Measurements from ENCODE around the gene THY1.
"Not testable (repeated sequence)": the region's sequence is repeated elsewhere in the genome, so short reads cannot be mapped to it uniquely, and the experiment has no call there.

The THY1 gene

DNA sequence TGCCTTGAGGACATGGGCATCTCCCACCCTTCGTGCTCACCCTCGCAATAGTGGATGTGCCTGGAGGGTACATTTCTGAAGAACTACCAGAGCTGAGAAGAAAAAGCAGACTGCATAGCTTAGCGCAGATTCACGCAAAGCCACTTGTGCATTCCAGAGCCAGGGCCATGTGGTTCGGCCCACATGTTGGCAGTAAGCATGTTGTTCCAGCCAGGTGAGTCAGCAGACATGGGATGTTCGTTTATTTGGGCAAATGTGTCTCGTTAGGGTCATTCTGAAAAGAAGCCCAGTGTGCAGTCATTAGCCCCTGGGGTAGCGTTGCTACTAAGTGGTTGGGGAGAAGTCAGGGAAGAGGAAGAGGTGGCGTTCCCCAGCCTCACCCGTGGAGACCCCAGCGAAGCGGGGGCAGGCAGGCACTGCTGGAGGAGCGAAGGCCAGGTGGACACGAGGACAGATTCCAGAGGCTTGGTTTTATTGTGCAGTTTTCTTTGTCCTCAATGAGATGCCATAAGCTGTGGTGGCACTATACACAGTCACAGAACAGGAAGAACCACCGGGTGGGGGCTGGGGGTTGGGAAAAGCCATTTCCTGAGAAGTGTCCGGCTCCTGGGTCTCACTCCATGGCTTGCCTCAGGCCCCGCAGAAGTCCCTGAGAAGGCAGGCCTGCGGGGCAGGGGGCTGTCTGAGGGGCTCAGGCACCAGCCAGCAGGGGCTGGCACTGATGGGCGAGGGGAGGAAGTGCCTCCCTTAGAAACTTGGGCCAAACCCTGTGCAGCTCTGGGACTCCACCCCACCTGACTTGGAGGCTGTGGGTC is 5.0 kb downstream of the THY1 start:
- no peak for DNase-seq

DNA sequence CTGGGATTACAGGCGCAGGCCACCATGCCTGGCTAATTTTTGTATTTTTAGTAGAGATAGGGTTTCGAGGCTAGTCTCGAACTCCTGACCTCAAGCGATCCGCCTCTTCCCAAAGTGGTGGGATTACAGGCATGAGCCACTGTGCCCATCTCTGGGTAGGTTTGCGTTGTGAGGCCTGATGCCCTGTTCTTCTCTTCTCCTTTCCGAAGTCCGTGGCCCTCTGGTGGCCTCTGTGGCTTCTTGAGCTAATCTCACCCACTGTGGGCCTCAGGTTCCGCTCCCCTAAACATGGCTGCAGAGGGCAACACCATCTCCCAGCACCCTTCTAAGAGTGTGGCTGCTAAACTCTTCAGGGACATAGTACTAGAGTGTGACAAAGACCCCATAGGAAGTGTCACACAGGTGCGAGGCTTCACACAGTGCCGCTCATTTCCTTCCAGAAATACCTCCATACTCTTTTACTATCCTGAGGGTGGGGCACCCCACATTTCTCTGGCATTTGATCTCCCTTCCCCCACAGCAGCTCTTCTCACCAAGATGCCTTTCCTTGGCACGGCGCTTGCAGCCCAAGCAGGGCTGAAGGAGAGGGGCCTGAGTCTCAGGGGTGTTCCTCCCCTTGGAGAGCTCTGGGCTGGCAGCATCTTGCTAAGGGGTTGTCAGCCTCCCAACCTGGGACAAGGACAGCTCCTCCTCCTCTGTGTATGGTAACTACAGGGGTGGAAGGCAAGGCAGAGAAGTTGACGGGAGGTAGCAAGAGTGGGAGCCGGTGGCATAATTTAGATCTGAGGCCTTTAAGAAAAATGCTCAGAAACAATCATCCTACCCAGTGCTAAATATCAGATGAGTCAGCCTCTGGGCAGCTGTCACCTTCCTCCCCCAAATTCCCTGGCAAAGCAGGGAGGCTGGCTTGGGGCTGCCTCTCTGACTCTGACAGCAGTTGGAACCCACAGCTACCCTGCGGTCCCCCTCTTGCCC is 6.1 kb downstream of the THY1 start:
- DNase-seq = no peak

GRCh38 chr11:119415966-119416365 is 7.0 kb downstream of the THY1 start:
- no peak for DNase-seq

GRCh38 chr11:119415517-119415916 is 7.5 kb downstream of the THY1 start:
- DNase-seq = no peak

- no peak for DNase-seq
These were observed 8.2 kb downstream of the THY1 start for GRCh38 chr11:119414734-119415133.

DNA sequence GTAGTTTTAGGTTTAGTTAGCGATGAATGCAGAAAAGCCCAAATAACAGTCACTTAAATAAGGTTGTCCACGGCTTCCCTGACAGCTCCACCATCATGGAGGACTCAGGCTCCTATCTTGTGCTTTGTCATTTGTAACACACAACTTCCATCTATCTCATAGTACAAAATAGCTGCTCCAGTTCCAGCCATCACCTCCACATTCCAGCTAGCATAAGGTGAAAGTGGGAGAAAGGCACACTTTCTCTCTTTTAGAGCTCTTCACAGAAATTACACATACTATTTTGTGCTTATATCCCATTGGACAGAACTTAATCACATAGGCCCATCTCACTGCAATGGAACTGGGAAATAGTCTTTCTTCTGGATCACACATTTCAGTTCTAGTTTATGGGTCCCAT is 8.7 kb downstream of the THY1 start:
- DNase-seq = no peak

DNA sequence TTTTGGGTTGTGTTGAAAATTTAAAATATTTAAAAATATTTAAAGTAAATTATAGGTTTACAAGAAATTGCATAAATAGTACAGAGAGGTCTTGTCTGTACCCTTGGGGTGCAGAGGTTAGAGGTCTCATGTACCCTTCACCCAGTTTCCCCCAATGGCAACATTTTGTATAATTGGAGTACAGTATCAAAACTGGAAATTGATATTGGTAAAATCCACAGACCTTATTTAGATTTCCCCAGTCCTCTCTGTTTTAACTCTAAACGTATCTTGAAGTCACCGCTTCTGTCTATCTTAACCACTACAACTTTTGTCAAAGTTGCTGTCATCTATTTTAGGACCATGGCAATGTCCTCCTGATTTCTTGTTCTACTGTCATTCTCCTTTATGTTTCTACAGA is 10.9 kb downstream of the THY1 start:
- no peak for DNase-seq

DNA sequence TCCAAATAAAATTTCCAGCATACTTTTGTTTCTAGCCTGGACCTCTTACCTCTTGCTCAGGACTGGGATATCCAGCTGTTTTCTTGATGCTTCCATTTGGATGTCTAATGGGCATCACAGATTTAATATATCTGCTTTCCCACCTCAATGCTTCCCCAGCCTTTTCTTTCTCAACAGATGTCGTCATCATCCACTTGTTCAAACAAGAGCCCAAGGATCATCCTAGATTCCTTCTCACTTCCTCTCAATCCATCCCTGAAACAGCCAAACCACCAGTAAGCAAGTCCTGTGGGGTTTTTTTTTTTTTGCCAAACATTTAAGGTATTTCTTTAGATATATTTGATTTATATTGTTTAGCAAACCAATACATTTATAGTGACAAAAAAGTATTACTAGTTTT is 12.5 kb downstream of the THY1 start:
- no peak for DNase-seq

DNA sequence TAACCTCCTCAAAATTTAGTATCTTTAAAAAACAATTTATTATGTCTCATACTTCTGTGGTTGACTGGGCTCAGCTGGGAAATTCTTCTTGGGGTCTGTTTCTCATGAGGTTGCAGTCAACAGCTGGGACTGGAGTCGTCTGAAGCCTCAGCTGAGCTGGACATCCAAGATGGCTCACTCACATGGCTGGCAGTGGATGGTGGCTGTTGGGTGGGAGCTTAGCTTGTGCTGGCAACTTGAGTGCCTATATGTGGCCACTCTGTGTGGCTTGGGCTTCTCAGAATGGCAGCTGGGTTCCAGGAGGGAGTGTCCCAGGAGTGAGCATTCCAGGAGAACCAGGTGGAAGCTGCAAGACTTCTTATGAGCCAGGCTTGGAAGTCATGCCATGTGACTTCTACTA is 13.2 kb downstream of the THY1 start:
- no peak for DNase-seq

DNA sequence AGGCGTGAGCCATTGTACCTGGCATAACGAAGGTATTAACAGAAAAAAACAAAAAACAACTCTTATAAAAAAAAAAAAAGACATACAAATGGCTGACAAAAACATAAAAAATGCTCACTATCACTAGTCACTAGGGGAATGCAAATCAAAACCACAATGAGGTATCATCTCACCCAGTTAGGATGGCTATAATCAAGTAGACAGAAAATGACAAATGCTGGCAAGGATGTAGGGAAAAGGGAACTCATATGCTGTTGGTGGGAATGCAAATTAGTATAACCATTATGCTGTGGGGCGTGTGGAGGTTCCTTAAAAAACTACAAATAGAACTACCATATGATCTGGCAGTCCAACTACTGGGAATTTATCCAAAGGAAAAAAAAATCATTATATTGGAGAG is 17.0 kb downstream of the THY1 start:
- DNase-seq = no peak

GRCh38 chr11:119405448-119405847 is 17.5 kb downstream of the THY1 start:
- not testable (repeated sequence) for DNase-seq

- DNase-seq = no peak
These were observed 18.1 kb downstream of the THY1 start for GRCh38 chr11:119404872-119405271.

DNA sequence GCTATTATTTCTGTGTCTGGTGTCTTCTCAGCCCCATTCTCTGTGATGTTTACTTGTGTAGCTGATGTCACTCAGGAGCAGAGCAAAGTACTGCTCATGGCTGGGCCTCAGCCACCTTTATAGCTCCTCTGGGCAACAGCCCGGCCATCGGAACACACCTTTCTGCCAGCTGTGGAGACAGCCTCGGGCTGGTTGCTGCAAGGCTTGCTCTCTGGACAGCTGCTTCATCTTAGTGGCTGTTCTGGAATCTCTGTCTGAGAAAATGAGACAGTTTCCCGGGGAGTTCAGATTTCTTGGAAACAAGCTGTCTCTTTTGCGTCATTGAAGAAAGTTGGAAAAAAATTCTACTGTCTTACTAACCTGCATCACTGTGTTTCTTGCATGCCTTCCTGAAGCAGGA is 20.0 kb downstream of the THY1 start:
- DNase-seq = no peak

- DNase-seq = no peak
These were observed 20.5 kb downstream of the THY1 start for GRCh38 chr11:119402470-119402869.

- no peak for DNase-seq
These were observed 22.1 kb downstream of the THY1 start for GRCh38 chr11:119400860-119401259.

DNA sequence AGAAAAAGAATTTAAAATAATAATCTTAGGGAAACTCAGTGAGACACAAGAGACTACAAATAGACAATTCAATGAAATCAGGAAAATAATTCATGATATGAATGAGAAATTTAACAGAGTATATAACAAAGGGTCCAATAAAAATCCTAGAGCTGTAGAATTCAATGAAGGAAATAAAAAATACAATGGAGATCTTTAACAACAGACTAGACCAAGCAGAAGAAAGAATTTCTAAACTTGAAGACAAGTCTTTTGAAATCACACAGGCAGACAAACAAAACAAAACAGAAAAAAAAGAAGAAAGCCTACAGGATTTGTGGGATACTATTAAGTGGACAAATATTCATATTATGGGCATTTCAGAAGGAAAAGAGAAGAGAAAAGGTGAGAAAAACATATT is 25.2 kb downstream of the THY1 start:
- DNase-seq = no peak

- no peak for DNase-seq
These were observed 26.1 kb downstream of the THY1 start for GRCh38 chr11:119396835-119397234.

DNA sequence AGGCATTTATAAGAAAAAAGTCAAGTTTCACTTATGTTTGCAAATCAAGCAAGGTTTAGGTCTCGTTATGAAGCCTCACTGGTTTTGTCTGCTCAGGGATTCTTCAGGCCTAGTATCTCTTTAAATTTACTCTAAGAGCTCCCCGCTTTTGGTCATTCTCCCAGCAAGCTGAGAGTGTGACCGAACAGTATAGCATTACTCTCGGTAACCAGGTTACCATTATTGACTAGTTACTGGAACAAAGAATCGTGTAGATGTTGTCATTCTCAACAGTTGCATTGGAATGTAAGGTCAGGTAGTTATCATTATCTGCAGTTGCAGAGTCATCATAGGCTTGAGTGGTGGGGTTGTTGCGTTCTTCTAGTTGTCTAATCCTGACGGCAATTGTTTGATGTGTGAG is 31.7 kb downstream of the THY1 start:
- no peak for DNase-seq

DNA sequence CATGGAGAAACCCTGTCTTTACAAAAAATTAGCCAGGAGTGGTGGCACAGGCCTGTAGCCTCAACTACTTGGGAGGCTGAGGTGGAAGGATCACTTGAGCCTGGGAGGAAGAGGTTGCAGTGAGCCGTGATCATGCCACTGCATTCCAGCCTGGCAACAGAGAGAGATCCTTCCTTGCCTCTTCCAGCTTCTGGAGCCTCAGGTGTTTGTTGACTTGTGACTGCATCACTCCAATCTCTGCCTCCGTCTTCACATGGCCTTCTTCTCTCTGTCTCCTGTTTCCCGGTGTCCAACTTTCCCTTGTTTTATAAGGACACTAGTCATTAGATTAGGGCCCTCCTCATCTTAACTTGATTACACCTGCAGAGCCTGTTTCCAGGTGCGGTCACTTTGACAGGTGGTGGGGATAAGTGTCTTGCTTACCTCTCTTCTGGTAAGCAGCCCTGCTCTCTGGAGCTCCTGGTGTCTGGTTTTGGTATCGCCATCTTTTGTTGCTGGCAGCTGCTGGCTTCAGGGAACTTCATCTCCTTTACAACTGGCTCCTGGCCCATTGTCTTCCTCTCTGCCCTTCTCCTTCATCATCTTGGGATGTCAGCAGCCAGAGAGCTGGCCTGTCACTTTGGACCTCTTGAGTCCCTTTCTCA is 33.2 kb downstream of the THY1 start:
- peak in 1 of 2 experiments; percentile 23 for DNase-seq

- DNase-seq = no peak
These were observed 34.9 kb downstream of the THY1 start for GRCh38 chr11:119388103-119388502.

GRCh38 chr11:119384332-119384731 is 38.6 kb downstream of the THY1 start:
- DNase-seq = no peak

DNA sequence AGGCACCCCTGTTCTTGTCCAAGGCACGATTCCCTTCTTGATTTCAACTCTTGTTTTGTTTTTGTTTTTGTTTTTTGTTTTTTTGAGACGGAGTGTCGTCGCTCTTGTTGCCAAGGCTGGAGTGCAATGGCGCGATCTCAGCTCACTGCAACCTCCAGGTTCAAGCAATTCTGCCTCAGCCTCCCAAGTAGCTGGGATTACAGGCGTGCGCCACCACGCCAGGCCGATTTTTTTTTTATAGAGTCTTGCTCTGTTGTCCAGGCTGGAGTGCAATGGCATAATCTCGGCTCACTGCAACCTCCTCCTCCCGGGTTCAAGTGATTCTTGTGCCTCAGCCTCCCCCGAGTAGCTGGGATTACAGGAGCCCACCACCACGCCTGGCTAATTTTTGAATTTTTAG is 40.5 kb downstream of the THY1 start:
- DNase-seq = not testable (repeated sequence)

DNA sequence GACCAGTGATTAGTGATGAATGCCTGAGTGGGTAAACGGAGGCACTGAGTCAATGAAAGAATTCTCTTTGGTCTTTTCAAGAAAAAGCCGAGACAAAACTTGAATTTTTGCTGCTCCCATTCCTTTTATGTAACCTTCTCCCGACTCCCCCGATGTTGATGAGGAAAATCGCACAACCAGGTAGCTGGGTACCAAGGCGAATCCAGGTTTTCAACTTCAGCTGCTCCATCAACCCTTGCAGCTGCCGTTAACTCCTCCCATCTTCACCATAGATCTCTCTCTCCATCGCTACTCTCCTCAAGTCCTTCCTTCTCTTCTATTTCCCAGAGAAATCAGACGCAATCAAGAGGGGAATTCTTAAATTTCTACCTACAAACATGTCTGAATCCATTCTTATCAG is 40.9 kb downstream of the THY1 start:
- DNase-seq = no peak

Measured in SHP77 (cell line).